ENCODE results near the gene TTYH2.

- TF ChIP-seq CTCF (IDR thresholded peaks at IDR 0.05; ENCODE audit: low read length): no peak
- no peak for TF ChIP-seq EZH2 (IDR thresholded peaks at IDR 0.05; ENCODE audit: borderline replicate concordance, low read length)
Observed at GRCh38 chr17:74287031-74287602, 73.7 kb downstream of the TTYH2 start.

Data from OCI-LY1 (cell line).